Endothelial cell of umbilical vein (primary cell): ENCODE data around the gene SMAD1. TPM values are rescaled to one million over a fixed set of nuclear protein-coding genes. Genes with fewer than 3 reads are reported as not detected.

ENCODE experiments used
- BruUV-seq: library from RNA; stranded (reverse); fragments of 400-500 nt; replicated peaks from 2 replicates; lab custom pipeline; 2021; lab: Mats Ljungman, UMichigan
- CTCF ChIA-PET: fragments of 300-600, 350-600 bp; sonication (Branson Sonifier 250); formaldehyde crosslinking; loops from one replicate; lab custom pipeline; 2021; ENCODE audit warnings: antibody characterized with exemption, inconsistent platforms; lab: Charles Lee
- POLR2A ChIA-PET: fragments of 300-600, 350-600 bp; sonication (Branson Sonifier 250); formaldehyde crosslinking; loops from one replicate; lab custom pipeline; 2021; ENCODE audit warnings: antibody characterized with exemption, inconsistent platforms; lab: Charles Lee
- DNase-seq: peaks from one replicate; pipeline ENCODE4 v3.0.0-alpha.2; 2011; ENCODE audit warnings: low read depth, low spot score
- FAIRE-seq: peaks from 2 replicates; lab custom pipeline; 2011; peaks lifted over from hg19 to GRCh38; lab: Jason Lieb, UNC
- H2AFZ ChIP-seq: 2 replicates; pipeline ENCODE4 v1.6.0; 2012; ENCODE audit warnings: low read depth, low read length, control low read depth, inconsistent platforms
- H3K27ac ChIP-seq: 2 replicates; pipeline ENCODE4 v1.5.1; 2011; ENCODE audit warnings: low read depth, mild to moderate bottlenecking, control low read depth, low read length, moderate library complexity; ENCODE audit not compliant: insufficient read depth
- H3K27me3 ChIP-seq, 2 experiments: 2 replicates each; pipeline versions ENCODE4 v1.6.0 to v1.6.1; 2011; ENCODE audit warnings: low read length in 2 of 2, mixed read lengths in 1 of 2; ENCODE audit not compliant: control insufficient read depth in 2 of 2, insufficient read depth in 2 of 2
- H3K36me3 ChIP-seq, 2 experiments: 2 replicates in 1 of 2; 3 replicates in 1 of 2; pipeline ENCODE4 v1.5.1; 2011; ENCODE audit warnings: low read length in 2 of 2, mild to moderate bottlenecking in 1 of 2, moderate library complexity in 1 of 2; ENCODE audit not compliant: control insufficient read depth in 2 of 2, insufficient read depth in 2 of 2; ENCODE audit errors: extremely low read depth in 1 of 2
- H3K4me1 ChIP-seq: 3 replicates; pipeline ENCODE4 v1.5.1; 2011; ENCODE audit warnings: mild to moderate bottlenecking, low read length; ENCODE audit not compliant: control insufficient read depth, insufficient read depth; ENCODE audit errors: extremely low read depth
- H3K4me2 ChIP-seq: 2 replicates; pipeline ENCODE4 v1.6.1; 2011; ENCODE audit warnings: low read length, control low read depth, mixed read lengths; ENCODE audit not compliant: insufficient read depth
- H3K4me3 ChIP-seq, 3 experiments: fragments of 200-600 bp in 1 of 3; sonication (generic), shearing (Covaris generic) in 1 of 3; replicated peaks in 1 of 3; 2 replicates each; pipeline ENCODE4 v1.5.1; 2011 to 2016; ENCODE audit warnings: control low read depth in 3 of 3, low read length in 3 of 3, mild to moderate bottlenecking in 2 of 3, inconsistent platforms in 1 of 3, low read depth in 1 of 3, moderate library complexity in 1 of 3; ENCODE audit not compliant: insufficient read depth in 1 of 3
- H3K79me2 ChIP-seq: 2 replicates; pipeline ENCODE4 v1.6.0; 2012; ENCODE audit warnings: low read length, inconsistent platforms; ENCODE audit not compliant: control insufficient read depth, insufficient read depth
- H3K9ac ChIP-seq: replicated peaks from 2 replicates; pipeline ENCODE3; 2011; ENCODE audit warnings: low read length, control low read depth; ENCODE audit not compliant: insufficient read depth; ENCODE audit errors: extremely low read depth
- H3K9me1 ChIP-seq: replicated peaks from 3 replicates; pipeline ENCODE4 v1.6.0; 2011; ENCODE audit warnings: mild to moderate bottlenecking, low read length; ENCODE audit not compliant: control insufficient read depth, insufficient read depth; ENCODE audit errors: extremely low read depth
- H3K9me3 ChIP-seq: replicated peaks from 2 replicates; pipeline ENCODE4 v1.5.1; 2012; ENCODE audit warnings: low read length, inconsistent platforms; ENCODE audit not compliant: control insufficient read depth, insufficient read depth
- H4K20me1 ChIP-seq: replicated peaks from 2 replicates; pipeline ENCODE3; 2011; ENCODE audit warnings: mild to moderate bottlenecking, low read length; ENCODE audit not compliant: control insufficient read depth, insufficient read depth; ENCODE audit errors: extremely low read depth
- CTCF ChIP-seq, 2 donors: IDR thresholded peaks; 1 replicate in 1 of 2; 2 replicates in 1 of 2; pipeline ENCODE4 v1.5.1; 2011; ENCODE audit warnings: low read length in 2 of 2, mild to moderate bottlenecking in 2 of 2, moderate library complexity in 2 of 2, control low read depth in 1 of 2, inconsistent platforms in 1 of 2, low read depth in 1 of 2; ENCODE audit not compliant: insufficient read depth in 1 of 2; ENCODE audit errors: extremely low read depth in 1 of 2
- EZH2 ChIP-seq: IDR thresholded peaks from 2 replicates; pipeline ENCODE4 v1.6.1; 2012; ENCODE audit warnings: borderline replicate concordance, low read depth, mild to moderate bottlenecking, moderate library complexity, low read length, inconsistent platforms; ENCODE audit not compliant: severe bottlenecking
- FOS ChIP-seq: IDR thresholded peaks from 2 replicates; pipeline ENCODE4 v1.6.1; 2011; ENCODE audit warnings: mild to moderate bottlenecking, low read length, moderate library complexity, borderline replicate concordance; ENCODE audit not compliant: insufficient read depth
- GATA2 ChIP-seq: IDR thresholded peaks from 2 replicates; pipeline ENCODE4 v1.7.0; 2011; ENCODE audit warnings: low read depth, mild to moderate bottlenecking, moderate library complexity, mixed read lengths, low read length; ENCODE audit not compliant: insufficient read length, insufficient read depth
- JUN ChIP-seq: IDR thresholded peaks from 2 replicates; pipeline ENCODE4 v1.6.1; 2011; ENCODE audit warnings: borderline replicate concordance, low read depth; ENCODE audit not compliant: insufficient read length, insufficient read depth
- MYC ChIP-seq: IDR thresholded peaks from one replicate; pipeline ENCODE4 v1.6.1; 2011; ENCODE audit warnings: mild to moderate bottlenecking, low read depth, low read length
- POLR2A ChIP-seq: IDR thresholded peaks from 2 replicates; pipeline ENCODE4 v1.6.1; 2012; ENCODE audit warnings: low read depth, mild to moderate bottlenecking, control low read depth, low read length
- POLR2AphosphoS5 ChIP-seq: IDR thresholded peaks from 2 replicates; pipeline ENCODE4 v1.6.1; 2012; ENCODE audit warnings: low read depth, mild to moderate bottlenecking, control low read depth, low read length, moderate library complexity; ENCODE audit not compliant: insufficient read depth
- dilution Hi-C: fragments of 300-500 bp; cut with MboI; formaldehyde crosslinking; loops from one replicate; pipeline ENCODE4 v1.15.0; 2019; ENCODE audit warnings: low sequenced_read_pairs; ENCODE audit not compliant: extremely low pct_ligation_motif_present
- intact Hi-C: fragments of 100-400 bp; cut with micrococcal nuclease; formaldehyde crosslinking; loops from one replicate; pipeline ENCODE4 v1.10.0; 2022
- polyA plus RNA-seq, 4 experiments: library from polyadenylated mRNA; depleted of rRNA in 3 of 4; stranded (reverse) in 3 of 4; unstranded in 1 of 4; fragments of >200 nt; gene quantifications; 2 replicates each; pipeline versions ENCODE4 v1.2.1 to v1.2.3, GENCODE V29; 2011 to 2012; ENCODE audit warnings: missing spikeins in 1 of 4
- total RNA-seq: library from RNA; stranded (reverse); gene quantifications from 2 replicates; pipeline ENCODE4 v1.2.3, GENCODE V29; 2021
- TF ChIP-seq, protein P1 (sequence below): IDR thresholded peaks from 2 replicates; pipeline ENCODE4 v1.6.1; 2011; ENCODE audit not compliant: insufficient read depth, insufficient read length

SMAD1 gene
- total and polyA plus RNA-seq, 2 donors (not counting 3 experiments of a cell fraction or from before 2014, with no cell fraction given), result 101 to 116 TPM

GRCh38 chr4:145530662-145531061 lies 49.0 kb downstream of the SMAD1 start:
- Histone ChIP-seq H3K9ac (no peak overlapping the region), H3K4me1 (peaks cover 16% of the 10 kb centered on the region), H4K20me1 (no peaks in the 10 kb centered on the region), H3K27ac (no peak overlapping the region), H3K27me3 (no peaks in the 10 kb centered on the region), H3K4me2 (no peak overlapping the region), H2AFZ (no peak overlapping the region), H3K9me3 (no peaks in the 10 kb centered on the region), H3K36me3 (peaks cover 0 to 2% of the 10 kb centered on the region in 2 experiments), H3K79me2 (peaks cover 61% of the 10 kb centered on the region), H3K9me1 (no peaks in the 10 kb centered on the region), H3K4me3 (no peak overlapping the region)
- FAIRE-seq, result no peak
- BruUV-seq, result no TSS peak
- TF ChIP-seq, protein P1, sequence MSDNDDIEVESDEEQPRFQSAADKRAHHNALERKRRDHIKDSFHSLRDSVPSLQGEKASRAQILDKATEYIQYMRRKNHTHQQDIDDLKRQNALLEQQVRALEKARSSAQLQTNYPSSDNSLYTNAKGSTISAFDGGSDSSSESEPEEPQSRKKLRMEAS, result no peak
- TF ChIP-seq FOS, result peak; percentile 59
- TF ChIP-seq GATA2, result peak; percentile 80
- no peak for TF ChIP-seq POLR2A
- dilution Hi-C loops (no loop called here), intact Hi-C loops (no loop called here)
- CTCF ChIA-PET, result interaction anchor here (1.1 to 1.6 kb wide), 3 partner anchors 15 to 93 kb away, joined by 3 to 8 read pairs (median 4); no protein-coding TSS in a partner anchor
- POLR2A ChIA-PET, result no interaction called here
- DNase-seq, result no peak

DNA sequence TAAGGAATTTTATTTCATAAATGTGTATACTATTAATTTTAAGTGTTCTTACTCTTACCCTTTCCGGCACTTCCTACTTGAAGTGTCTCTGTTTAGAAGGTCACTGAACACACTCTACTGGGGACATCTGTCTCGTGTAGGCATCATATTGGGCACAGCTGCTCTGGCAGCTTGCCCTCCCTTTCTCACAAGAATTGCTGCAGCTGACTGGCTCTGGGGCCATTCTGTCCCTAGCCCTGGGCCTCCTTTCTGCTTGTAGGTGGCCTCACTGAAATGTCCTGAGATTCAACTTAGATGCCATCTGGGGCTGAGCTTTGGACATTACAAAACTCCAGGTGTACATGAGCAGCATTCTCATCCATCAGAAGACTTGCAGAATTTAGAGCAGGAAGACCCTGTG lies 49.6 kb downstream of the SMAD1 start:
- intact Hi-C loops, result no loop called here
- Histone ChIP-seq H3K4me3 (no peak overlapping the region), H2AFZ (no peak overlapping the region), H3K9me1 (no peaks in the 10 kb centered on the region), H3K9ac (no peak overlapping the region), H3K27me3 (no peaks in the 10 kb centered on the region), H3K36me3 (peaks cover 0 to 2% of the 10 kb centered on the region in 2 experiments), H4K20me1 (no peaks in the 10 kb centered on the region), H3K9me3 (no peaks in the 10 kb centered on the region), H3K27ac (no peak overlapping the region), H3K4me2 (no peak overlapping the region), H3K4me1 (peaks cover 16% of the 10 kb centered on the region), H3K79me2 (peaks cover 60% of the 10 kb centered on the region)
- FAIRE-seq (no peak), DNase-seq (no peak)
- BruUV-seq, result no TSS peak
- TF ChIP-seq, protein P1, result no peak
- TF ChIP-seq GATA2, result no peak
- TF ChIP-seq JUN, result no peak
- no peak for TF ChIP-seq MYC
- TF ChIP-seq POLR2AphosphoS5, result no peak
- TF ChIP-seq POLR2A, result no peak
- no peak for TF ChIP-seq FOS
- no peak for TF ChIP-seq CTCF (IDR thresholded peaks at IDR 0.05; ENCODE audit: extremely low read depth in 1 of 2, insufficient read depth in 1 of 2, low read depth in 1 of 2, low read length in 2 of 2)
- TF ChIP-seq EZH2, result no peak
- ChIA-PET CTCF (interaction anchor here (1.1 to 1.6 kb wide), 3 partner anchors 15 to 93 kb away, joined by 3 to 8 read pairs (median 4); no protein-coding TSS in a partner anchor), POLR2A (no interaction called here)
- dilution Hi-C loops, result no loop called here
